Hematopoietic multipotent progenitor cell treated with erythropoietin and hydrocortisone succinate and interleukin-3 and kit ligand, for 17 days (in vitro differentiated cells): Measurements from ENCODE around the gene PODXL2.
A peak's percentile ranks its signal among the peaks of the same experiment; 100 is the strongest.

ENCODE experiments used
- DNase-seq: peaks from one replicate; pipeline ENCODE4 v3.0.0-alpha.2; 2015; ENCODE audit warnings: low spot score

PODXL2 gene

GRCh38 chr3:127655641-127656040 is 26.7 kb downstream of the PODXL2 start:
- no peak for DNase-seq

- DNase-seq = no peak
Observed at GRCh38 chr3:127656906-127657305, 27.9 kb downstream of the PODXL2 start.

- no peak for DNase-seq
Observed at GRCh38 chr3:127658234-127658633, 29.2 kb downstream of the PODXL2 start.

GRCh38 chr3:127660621-127661251 is 31.8 kb downstream of the PODXL2 start:
- no peak for DNase-seq

- DNase-seq = no peak
Observed at GRCh38 chr3:127661600-127661999, 32.6 kb downstream of the PODXL2 start.

- DNase-seq = no peak
Observed at GRCh38 chr3:127662001-127662469, 33.0 kb downstream of the PODXL2 start.

GRCh38 chr3:127663151-127663550 is 34.2 kb downstream of the PODXL2 start:
- no peak for DNase-seq

GRCh38 chr3:127665165-127665564 is 36.2 kb downstream of the PODXL2 start:
- no peak for DNase-seq

GRCh38 chr3:127665586-127665985 is 36.6 kb downstream of the PODXL2 start:
- DNase-seq = no peak

- DNase-seq = no peak
Observed at GRCh38 chr3:127666676-127667075, 37.7 kb downstream of the PODXL2 start.

- DNase-seq = no peak
Observed at GRCh38 chr3:127667119-127667681, 38.2 kb downstream of the PODXL2 start.

- no peak for DNase-seq
Observed at GRCh38 chr3:127668906-127669305, 39.9 kb downstream of the PODXL2 start.

GRCh38 chr3:127669541-127670228 is 40.7 kb downstream of the PODXL2 start:
- no peak for DNase-seq

- no peak for DNase-seq
Observed at GRCh38 chr3:127670229-127670559, 41.2 kb downstream of the PODXL2 start.

GRCh38 chr3:127670761-127671522 is 42.0 kb downstream of the PODXL2 start:
- no peak for DNase-seq

GRCh38 chr3:127671523-127672428 is 42.8 kb downstream of the PODXL2 start:
- DNase-seq = no peak

- peak; percentile 87 for DNase-seq
Observed at GRCh38 chr3:127672429-127673190, 43.6 kb downstream of the PODXL2 start, which contains the start of gene ABTB1. Gene ABTB1, plus strand, starts transcription at chr3:127672952. Its CDS starts 74 bp downstream, at chr3:127673026.

GRCh38 chr3:127673191-127674100 is 44.5 kb downstream of the PODXL2 start:
- no peak for DNase-seq

GRCh38 chr3:127674101-127674721 is 45.2 kb downstream of the PODXL2 start:
- DNase-seq = no peak
